Panc1 (cell line): Measurements from ENCODE around the gene DLGAP1. TPM values are rescaled to one million over a fixed set of nuclear protein-coding genes. Genes with fewer than 3 reads are reported as not detected.

Experiments
- ATAC-seq: fragments of 200-7000 bp; cut with Tn5 transposase; 2 replicates; pipeline ENCODE4 v1.9.1; 2020; ENCODE audit warnings: mild to moderate bottlenecking, moderate library complexity
- BruUV-seq: library from RNA; stranded (reverse); fragments of 400-500 nt; replicated peaks from 2 replicates; lab custom pipeline; 2021; lab: Mats Ljungman, UMichigan
- CTCF ChIA-PET: fragments of 300-600 bp; sonication (Branson Sonifier 250); formaldehyde crosslinking; loops from one replicate; lab custom pipeline; 2022; ENCODE audit warnings: antibody characterized with exemption; lab: Charles Lee
- POLR2A ChIA-PET: fragments of 300-600 bp; sonication (Branson Sonifier 250); formaldehyde crosslinking; loops from one replicate; lab custom pipeline; 2022; ENCODE audit warnings: antibody characterized with exemption; lab: Charles Lee
- DNase-seq: peaks from one replicate; pipeline ENCODE4 v3.0.0-alpha.2; 2010; ENCODE audit warnings: low read depth, low spot score
- H3K27ac ChIP-seq: 2 replicates; pipeline ENCODE4 v1.5.1; 2011; ENCODE audit warnings: mild to moderate bottlenecking, low read length, inconsistent platforms
- H3K27me3 ChIP-seq: fragments of 200-500 bp; sonication (Bioruptor generic); 2 replicates; pipeline ENCODE4 v1.6.0; 2014; ENCODE audit warnings: low read length, inconsistent platforms; ENCODE audit not compliant: control insufficient read depth, insufficient read depth
- H3K36me3 ChIP-seq: fragments of 200-500 bp; sonication (Bioruptor generic); 2 replicates; pipeline ENCODE4 v1.5.1; 2014; ENCODE audit warnings: inconsistent platforms, mild to moderate bottlenecking, low read length, moderate library complexity; ENCODE audit not compliant: control insufficient read depth, insufficient read depth
- H3K4me1 ChIP-seq: 2 replicates; pipeline ENCODE4 v1.5.1; 2011; ENCODE audit warnings: inconsistent platforms, mild to moderate bottlenecking, low read length, moderate library complexity; ENCODE audit not compliant: control insufficient read depth, insufficient read depth
- H3K4me3 ChIP-seq, 2 experiments: 2 replicates each; pipeline ENCODE4 v1.5.1; 2011 to 2012; ENCODE audit warnings: low read depth in 2 of 2, low read length in 2 of 2, mild to moderate bottlenecking in 2 of 2, inconsistent platforms in 1 of 2, moderate library complexity in 1 of 2
- H3K9me3 ChIP-seq: fragments of 200-500 bp; sonication (Bioruptor generic); 2 replicates; pipeline ENCODE4 v1.5.1; 2014; ENCODE audit warnings: low read depth, mild to moderate bottlenecking, inconsistent platforms, low read length, moderate library complexity; ENCODE audit not compliant: control insufficient read depth, insufficient read depth
- CTCF ChIP-seq: fragments of 450-650 bp; IDR thresholded peaks from 2 replicates; pipeline ENCODE4 v1.5.1; 2017; ENCODE audit warnings: mild to moderate bottlenecking
- POLR2AphosphoS5 ChIP-seq: IDR thresholded peaks from 2 replicates; pipeline ENCODE4 v1.6.1; 2012; ENCODE audit warnings: mild to moderate bottlenecking, low read depth, low read length, moderate library complexity
- REST ChIP-seq, 2 experiments: IDR thresholded peaks; 2 replicates each; pipeline ENCODE4 v1.6.1; 2011 to 2012; ENCODE audit warnings: low read depth in 2 of 2, control low read depth in 1 of 2, low read length in 1 of 2, mild to moderate bottlenecking in 1 of 2, moderate library complexity in 1 of 2; ENCODE audit not compliant: insufficient read depth in 1 of 2
- SIN3A ChIP-seq: IDR thresholded peaks from 2 replicates; pipeline ENCODE4 v1.6.1; 2012; ENCODE audit warnings: low read depth, mild to moderate bottlenecking, low read length, moderate library complexity, borderline replicate concordance; ENCODE audit not compliant: insufficient read depth
- TCF7L2 ChIP-seq: IDR thresholded peaks from 2 replicates; pipeline ENCODE4 v1.6.1; 2011; ENCODE audit warnings: mild to moderate bottlenecking, low read depth, low read length, inconsistent platforms
- in situ Hi-C: cut with HindIII; loops from 2 replicates; pipeline ENCODE4 v1.10.0; 2016; ENCODE audit warnings: low sequenced_read_pairs, low pct_unique_long_range_greater_than_20kb
- intact Hi-C: fragments of 100-400 bp; cut with micrococcal nuclease; formaldehyde crosslinking; loops from one replicate; pipeline ENCODE4 v1.10.0; 2022; ENCODE audit not compliant: unreplicated experiment
- total RNA-seq: library from RNA; stranded (reverse); gene quantifications from one replicate; pipeline ENCODE4 v1.2.1, GENCODE V29; 2021; ENCODE audit not compliant: unreplicated experiment

Gene DLGAP1
- total RNA-seq, 1 experiment from 2014 or later, result 1.8 TPM

- CTCF ChIA-PET, result no interaction called here
- POLR2A ChIA-PET, result no interaction called here
- TF ChIP-seq TCF7L2 (no peak), POLR2AphosphoS5 (no peak), REST (IDR thresholded peaks at IDR 0.05; ENCODE audit: insufficient read depth in 1 of 2, low read depth in 2 of 2, low read length in 1 of 2) (no peak), SIN3A (no peak), CTCF (no peak)
- no TSS peak for BruUV-seq
- ATAC-seq (no peak), DNase-seq (no peak)
- in situ Hi-C loops (no loop called here), intact Hi-C loops (no loop called here)
- no peak overlapping the region for H3K4me3 ChIP-seq
- H3K27ac ChIP-seq, result no peak overlapping the region
- H3K4me1 ChIP-seq, result no peaks in the 10 kb centered on the region
- H3K36me3 ChIP-seq, result no peaks in the 10 kb centered on the region
- no peaks in the 10 kb centered on the region for H3K27me3 ChIP-seq
- no peaks in the 10 kb centered on the region for H3K9me3 ChIP-seq
Observed at GRCh38 chr18:4232656-4233055, 222.5 kb downstream of the DLGAP1 start.

GRCh38 chr18:4231260-4231659 lies 223.8 kb downstream of the DLGAP1 start:
- ATAC-seq, result no peak
- in situ Hi-C loops, result no loop called here
- Histone ChIP-seq H3K4me3 (no peak overlapping the region), H3K36me3 (no peaks in the 10 kb centered on the region), H3K27ac (no peak overlapping the region), H3K4me1 (no peaks in the 10 kb centered on the region), H3K9me3 (no peaks in the 10 kb centered on the region), H3K27me3 (no peaks in the 10 kb centered on the region)
- intact Hi-C loops, result no loop called here
- BruUV-seq, result no TSS peak
- TF ChIP-seq SIN3A (no peak), CTCF (no peak), POLR2AphosphoS5 (no peak), REST (IDR thresholded peaks at IDR 0.05; ENCODE audit: insufficient read depth in 1 of 2, low read depth in 2 of 2, low read length in 1 of 2) (no peak), TCF7L2 (no peak)
- ChIA-PET POLR2A (no interaction called here), CTCF (no interaction called here)
- no peak for DNase-seq
